ENCODE results near the gene RCC2.

GRCh38 chr1:17451731-17452130 lies 12.3 kb upstream of the RCC2 start:
- TF ChIP-seq POLR2A (IDR thresholded peaks at IDR 0.05) (no peak), CTCF (IDR thresholded peaks at IDR 0.05) (no peak), POLR2AphosphoS5 (IDR thresholded peaks at IDR 0.05) (no peak)
